ENCODE results near the gene SYNJ2. TPM values are rescaled to one million over a fixed set of nuclear protein-coding genes. Genes with fewer than 3 reads are reported as not detected.

Gene SYNJ2
- total RNA-seq, 2 donors from 2014 or later = 24.7 to 37.3 TPM

DNA sequence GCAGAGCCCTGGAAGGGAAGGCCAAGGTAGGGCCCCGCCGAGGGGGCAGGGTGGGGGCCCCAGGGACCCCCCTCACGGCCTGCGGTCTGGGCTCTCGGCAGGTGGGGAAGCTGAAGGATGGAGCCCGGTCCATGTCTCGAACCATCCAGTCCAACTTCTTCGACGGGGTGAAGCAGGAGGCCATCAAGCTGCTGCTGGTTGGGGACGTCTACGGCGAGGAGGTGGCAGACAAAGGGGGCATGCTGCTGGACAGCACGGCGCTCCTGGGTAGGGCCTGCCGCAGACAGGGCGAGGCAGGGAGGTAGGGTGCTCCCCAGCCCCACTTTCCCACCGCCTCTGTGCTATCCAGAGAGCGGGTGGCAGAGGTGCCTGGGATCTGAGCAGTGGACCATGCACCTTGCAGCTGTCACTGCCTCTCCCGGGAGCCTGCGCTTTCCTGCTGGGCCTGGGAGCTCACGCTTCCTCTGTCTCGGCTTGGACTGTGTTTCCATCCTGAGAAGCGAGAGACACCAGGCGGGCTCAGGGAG, 83.1 kb downstream of the SYNJ2 start:
- no peak overlapping the region for H3K27ac Mint-ChIP-seq
- no peaks in the 10 kb centered on the region for H3K36me3 Mint-ChIP-seq
- H3K27me3 Mint-ChIP-seq = no peaks in the 10 kb centered on the region
- ATAC-seq = no peak
- peaks cover 23 to 29% of the 10 kb centered on the region in 2 donors for H3K4me1 Mint-ChIP-seq (ENCODE audit: low read depth in 2 of 2)
- no peaks in the 10 kb centered on the region for H3K9me3 Mint-ChIP-seq
- no peak overlapping the region for H3K4me3 Mint-ChIP-seq
- peak; percentile 53 for DNase-seq (ENCODE audit: low spot score)

GRCh38 chr6:158066136-158066781, 84.6 kb downstream of the SYNJ2 start:
- ATAC-seq (no peak), DNase-seq (ENCODE audit: low spot score) (peak; percentile 15)
- Mint-ChIP-seq H3K9me3 (no peaks in the 10 kb centered on the region), H3K27me3 (no peaks in the 10 kb centered on the region), H3K27ac (peak overlapping the region in 1 of 2 donors; percentile 4), H3K4me3 (no peak overlapping the region), H3K36me3 (no peaks in the 10 kb centered on the region), H3K4me1 (ENCODE audit: low read depth in 2 of 2) (peaks cover 30 to 31% of the 10 kb centered on the region in 2 donors)

DNA sequence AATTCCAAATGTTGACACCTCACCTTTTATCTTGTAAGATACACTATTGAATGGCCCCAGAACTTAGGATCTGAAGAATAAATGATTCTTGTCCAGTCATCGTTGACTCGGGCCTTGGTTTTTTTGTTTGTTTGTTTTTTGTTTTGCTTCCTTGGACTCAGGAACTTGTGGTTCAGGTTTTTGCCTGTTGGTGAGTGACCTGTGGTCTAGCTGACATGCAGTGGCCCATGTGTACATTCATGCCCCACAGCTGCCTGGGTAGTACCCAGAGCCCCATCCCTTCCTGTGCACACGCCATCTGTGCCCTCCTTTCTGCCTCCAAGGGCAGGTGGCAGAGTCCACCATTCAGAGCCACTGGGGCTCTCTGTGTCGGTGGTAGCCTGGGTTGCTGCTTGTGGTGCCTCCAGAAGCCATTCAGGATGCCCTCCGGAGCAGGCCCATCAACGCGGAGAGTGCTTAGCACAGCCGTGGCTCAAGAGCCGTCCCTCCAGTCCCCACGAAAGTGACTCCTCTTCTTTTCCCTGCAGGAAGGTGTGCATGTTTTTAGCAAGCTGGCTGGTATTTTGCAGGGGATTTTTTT, 85.9 kb downstream of the SYNJ2 start:
- no peak for ATAC-seq
- H3K4me3 Mint-ChIP-seq = no peak overlapping the region
- no peaks in the 10 kb centered on the region for H3K27me3 Mint-ChIP-seq
- H3K27ac Mint-ChIP-seq = peak overlapping the region; percentile 32 to 66
- H3K36me3 Mint-ChIP-seq = no peaks in the 10 kb centered on the region
- peak; percentile 45 for DNase-seq (ENCODE audit: low spot score)
- H3K9me3 Mint-ChIP-seq = no peaks in the 10 kb centered on the region
- H3K4me1 Mint-ChIP-seq (ENCODE audit: low read depth in 2 of 2) = peaks cover 36% of the 10 kb centered on the region in 2 donors

DNA sequence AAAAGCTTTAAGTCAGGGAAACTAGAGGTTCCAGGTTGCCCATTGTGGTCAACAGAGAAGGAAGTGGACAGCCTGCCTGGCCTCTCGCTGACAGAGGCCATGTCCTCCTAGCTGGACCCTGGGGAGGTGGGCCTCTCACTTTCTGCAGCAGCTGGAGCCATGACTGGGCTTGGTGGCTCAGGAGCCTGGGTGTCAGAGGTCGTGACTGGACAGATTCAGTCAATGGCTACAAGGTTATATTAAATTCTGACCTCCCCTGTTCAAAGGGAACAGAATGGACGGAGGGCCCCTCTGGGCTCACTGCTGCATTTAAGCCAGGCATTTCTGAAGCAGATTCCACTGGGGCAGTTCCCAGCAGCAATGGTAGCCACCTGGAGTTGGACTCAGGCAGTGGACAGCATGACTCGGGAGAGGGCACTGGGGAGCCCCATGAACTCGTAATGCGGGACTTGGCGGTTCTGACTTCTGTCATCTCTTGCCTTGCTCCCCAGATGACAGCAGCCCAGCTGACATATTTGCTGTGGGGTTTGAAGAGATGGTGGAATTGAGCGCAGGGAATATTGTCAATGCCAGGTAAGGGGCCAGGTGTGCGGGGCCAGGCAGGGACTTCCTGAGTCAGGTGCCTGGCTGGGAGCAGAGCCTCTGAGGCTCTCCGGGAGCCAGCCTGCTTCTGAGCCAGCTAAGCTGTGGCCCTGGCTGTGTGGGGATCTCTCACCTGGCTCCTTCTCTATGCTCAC, 86.7 kb downstream of the SYNJ2 start:
- ATAC-seq = peak in 1 of 2 donors; percentile 16
- peak; percentile 42 for DNase-seq (ENCODE audit: low spot score)
- peaks cover 36% of the 10 kb centered on the region in 2 donors for H3K4me1 Mint-ChIP-seq (ENCODE audit: low read depth in 2 of 2)
- peak overlapping the region in 1 of 2 donors; percentile 66 for H3K27ac Mint-ChIP-seq
- H3K4me3 Mint-ChIP-seq = peak overlapping the region; percentile 43
- no peaks in the 10 kb centered on the region for H3K27me3 Mint-ChIP-seq
- no peaks in the 10 kb centered on the region for H3K36me3 Mint-ChIP-seq
- no peaks in the 10 kb centered on the region for H3K9me3 Mint-ChIP-seq

GRCh38 chr6:158068893-158069799, 87.5 kb downstream of the SYNJ2 start:
- H3K36me3 Mint-ChIP-seq = no peaks in the 10 kb centered on the region
- no peaks in the 10 kb centered on the region for H3K9me3 Mint-ChIP-seq
- peaks cover 36% of the 10 kb centered on the region in 2 donors for H3K4me1 Mint-ChIP-seq (ENCODE audit: low read depth in 2 of 2)
- peak overlapping the region; percentile 34 to 66 for H3K27ac Mint-ChIP-seq
- no peaks in the 10 kb centered on the region for H3K27me3 Mint-ChIP-seq
- peak; percentile 58 to 67 for ATAC-seq
- H3K4me3 Mint-ChIP-seq = peak overlapping the region; percentile 43
- DNase-seq (ENCODE audit: low spot score) = peak; percentile 49

- H3K27me3 Mint-ChIP-seq = no peaks in the 10 kb centered on the region
- H3K27ac Mint-ChIP-seq = peak overlapping the region in 1 of 2 donors; percentile 66
- DNase-seq (ENCODE audit: low spot score) = peak; percentile 5
- no peaks in the 10 kb centered on the region for H3K36me3 Mint-ChIP-seq
- H3K4me1 Mint-ChIP-seq (ENCODE audit: low read depth in 2 of 2) = peaks cover 36% of the 10 kb centered on the region in 2 donors
- H3K4me3 Mint-ChIP-seq = no peak overlapping the region
- H3K9me3 Mint-ChIP-seq = no peaks in the 10 kb centered on the region
- no peak for ATAC-seq
These were observed 88.1 kb downstream of the SYNJ2 start for GRCh38 chr6:158069800-158070195.

DNA sequence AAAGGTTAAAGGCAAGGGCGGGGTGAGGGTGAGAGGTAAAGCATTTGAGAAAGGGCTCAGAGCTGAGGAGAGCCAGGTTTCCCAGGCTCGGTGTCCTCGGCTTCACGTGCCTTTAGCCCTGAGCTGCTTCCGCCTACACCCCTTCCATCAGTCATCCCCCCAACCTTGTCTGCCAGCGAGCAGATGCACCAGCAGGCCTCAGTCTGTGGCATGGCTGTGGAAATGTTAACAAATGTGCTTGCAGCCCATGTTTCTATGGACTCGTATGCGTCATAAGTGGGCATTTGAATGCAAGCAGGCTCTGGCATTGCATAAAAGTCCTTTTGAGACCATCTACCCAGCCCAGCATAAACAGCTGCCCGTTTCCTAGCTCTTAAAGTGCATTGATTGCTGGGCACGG, 88.8 kb downstream of the SYNJ2 start:
- ATAC-seq (no peak), DNase-seq (ENCODE audit: low spot score) (peak; percentile 20)
- Mint-ChIP-seq H3K27me3 (no peaks in the 10 kb centered on the region), H3K27ac (peak overlapping the region in 1 of 2 donors; percentile 66), H3K9me3 (no peaks in the 10 kb centered on the region), H3K4me3 (no peak overlapping the region), H3K36me3 (no peaks in the 10 kb centered on the region), H3K4me1 (ENCODE audit: low read depth in 2 of 2) (peaks cover 36% of the 10 kb centered on the region in 2 donors)

- peak overlapping the region in 1 of 2 donors; percentile 73 for H3K27ac Mint-ChIP-seq
These were observed 89.7 kb downstream of the SYNJ2 start for GRCh38 chr6:158071121-158072082.

GRCh38 chr6:158072083-158072721, 90.5 kb downstream of the SYNJ2 start:
- peaks cover 26 to 36% of the 10 kb centered on the region in 2 donors for H3K4me1 Mint-ChIP-seq (ENCODE audit: low read depth in 2 of 2)
- H3K27me3 Mint-ChIP-seq = no peaks in the 10 kb centered on the region
- peak; percentile 62 for DNase-seq (ENCODE audit: low spot score)
- H3K4me3 Mint-ChIP-seq = no peak overlapping the region
- H3K36me3 Mint-ChIP-seq = no peaks in the 10 kb centered on the region
- peak; percentile 66 to 69 for ATAC-seq
- peak overlapping the region in 1 of 2 donors; percentile 73 for H3K27ac Mint-ChIP-seq
- H3K9me3 Mint-ChIP-seq = no peaks in the 10 kb centered on the region

More at GRCh38 chr6:158071121-158072082, 89.7 kb downstream of the SYNJ2 start:
- Mint-ChIP-seq H3K4me3 (no peak overlapping the region), H3K4me1 (ENCODE audit: low read depth in 2 of 2) (peaks cover 29 to 36% of the 10 kb centered on the region in 2 donors), H3K27me3 (no peaks in the 10 kb centered on the region), H3K9me3 (no peaks in the 10 kb centered on the region), H3K36me3 (no peaks in the 10 kb centered on the region)
- DNase-seq (ENCODE audit: low spot score) (peak; percentile 56), ATAC-seq (no peak)

- Mint-ChIP-seq H3K9me3 (no peaks in the 10 kb centered on the region), H3K27me3 (no peaks in the 10 kb centered on the region), H3K4me1 (ENCODE audit: low read depth in 2 of 2) (peaks cover 17 to 23% of the 10 kb centered on the region in 2 donors), H3K36me3 (no peaks in the 10 kb centered on the region), H3K4me3 (no peak overlapping the region), H3K27ac (no peak overlapping the region)
- ATAC-seq (no peak), DNase-seq (ENCODE audit: low spot score) (no peak)
These were observed 92.1 kb downstream of the SYNJ2 start for GRCh38 chr6:158073776-158074175.

GRCh38 chr6:158076548-158076947, 94.9 kb downstream of the SYNJ2 start:
- H3K4me3 Mint-ChIP-seq = no peak overlapping the region
- peaks cover 5 to 6% of the 10 kb centered on the region in 2 donors for H3K4me1 Mint-ChIP-seq (ENCODE audit: low read depth in 2 of 2)
- DNase-seq (ENCODE audit: low spot score) (no peak), ATAC-seq (no peak)
- no peaks in the 10 kb centered on the region for H3K27me3 Mint-ChIP-seq
- H3K9me3 Mint-ChIP-seq = no peaks in the 10 kb centered on the region
- H3K27ac Mint-ChIP-seq = no peak overlapping the region
- no peaks in the 10 kb centered on the region for H3K36me3 Mint-ChIP-seq

DNA sequence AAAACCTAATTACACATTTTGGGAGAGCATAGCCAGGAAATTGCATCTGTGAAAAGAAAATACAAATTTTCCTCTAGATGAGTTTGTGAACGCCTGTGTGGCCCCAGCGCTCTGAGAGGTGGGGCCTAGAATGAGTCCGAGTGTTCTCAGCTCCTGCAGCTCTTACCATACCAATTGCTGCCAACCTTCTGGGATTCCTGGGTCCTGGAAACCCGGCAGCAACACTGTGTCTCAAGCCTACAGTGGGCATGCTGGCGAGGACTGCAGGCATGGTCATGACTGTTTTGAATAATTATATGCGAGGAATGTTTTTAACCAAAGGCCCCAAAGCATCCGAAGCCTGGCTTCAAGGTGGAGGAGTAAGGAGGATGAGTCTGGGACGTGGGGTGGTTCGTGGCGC, 96.0 kb downstream of the SYNJ2 start:
- Mint-ChIP-seq H3K4me3 (no peak overlapping the region), H3K4me1 (ENCODE audit: low read depth in 2 of 2) (no peaks in the 10 kb centered on the region), H3K27me3 (no peaks in the 10 kb centered on the region)

More for the DNA sequence above, 96.0 kb downstream of the SYNJ2 start:
- no peak for ATAC-seq
- no peaks in the 10 kb centered on the region for H3K36me3 Mint-ChIP-seq
- no peak overlapping the region for H3K27ac Mint-ChIP-seq
- DNase-seq (ENCODE audit: low spot score) = no peak
- no peaks in the 10 kb centered on the region for H3K9me3 Mint-ChIP-seq

Measured in natural killer cell treated with Interleukin-12 subunit alpha and Interleukin-12 subunit beta and Interleukin-15 and Interleukin-18, amount 100 ng/mL, for 72 hours (primary cell).